Measurements from ENCODE around the gene PIK3R1.
A peak's percentile ranks its signal among the peaks of the same experiment; 100 is the strongest.
"Not testable (repeated sequence)": the region's sequence is repeated elsewhere in the genome, so short reads cannot be mapped to it uniquely, and the experiment has no call there.

Gene PIK3R1

GRCh38 chr5:68194386-68194785 lies 21.2 kb upstream of the PIK3R1 start:
- DNase-seq = no peak

GRCh38 chr5:68195137-68195536 lies 20.4 kb upstream of the PIK3R1 start:
- DNase-seq = no peak

GRCh38 chr5:68196876-68197275 lies 18.7 kb upstream of the PIK3R1 start:
- DNase-seq = no peak

- DNase-seq = no peak
Observed at GRCh38 chr5:68200288-68200687, 15.3 kb upstream of the PIK3R1 start.

DNA sequence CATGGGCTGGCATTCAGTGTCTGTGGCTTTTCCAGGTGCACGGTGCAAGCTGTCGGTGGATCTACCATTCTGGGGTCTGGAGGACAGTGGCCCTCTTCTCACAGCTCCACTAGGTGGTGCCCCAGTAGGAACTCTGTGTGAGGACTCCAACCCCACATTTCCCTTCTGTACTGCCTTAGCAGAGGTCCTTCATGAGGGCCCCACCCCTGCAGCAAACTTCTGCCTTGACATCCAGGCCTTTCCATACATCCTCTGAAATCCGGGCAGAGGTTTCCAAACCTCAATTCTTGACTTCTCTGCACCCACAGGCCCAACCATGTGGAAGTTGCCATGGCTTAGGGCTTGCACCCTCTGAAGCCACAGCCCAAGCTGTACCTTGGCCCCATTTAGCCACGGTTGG lies 4.9 kb upstream of the PIK3R1 start:
- not testable (repeated sequence) for DNase-seq

DNA sequence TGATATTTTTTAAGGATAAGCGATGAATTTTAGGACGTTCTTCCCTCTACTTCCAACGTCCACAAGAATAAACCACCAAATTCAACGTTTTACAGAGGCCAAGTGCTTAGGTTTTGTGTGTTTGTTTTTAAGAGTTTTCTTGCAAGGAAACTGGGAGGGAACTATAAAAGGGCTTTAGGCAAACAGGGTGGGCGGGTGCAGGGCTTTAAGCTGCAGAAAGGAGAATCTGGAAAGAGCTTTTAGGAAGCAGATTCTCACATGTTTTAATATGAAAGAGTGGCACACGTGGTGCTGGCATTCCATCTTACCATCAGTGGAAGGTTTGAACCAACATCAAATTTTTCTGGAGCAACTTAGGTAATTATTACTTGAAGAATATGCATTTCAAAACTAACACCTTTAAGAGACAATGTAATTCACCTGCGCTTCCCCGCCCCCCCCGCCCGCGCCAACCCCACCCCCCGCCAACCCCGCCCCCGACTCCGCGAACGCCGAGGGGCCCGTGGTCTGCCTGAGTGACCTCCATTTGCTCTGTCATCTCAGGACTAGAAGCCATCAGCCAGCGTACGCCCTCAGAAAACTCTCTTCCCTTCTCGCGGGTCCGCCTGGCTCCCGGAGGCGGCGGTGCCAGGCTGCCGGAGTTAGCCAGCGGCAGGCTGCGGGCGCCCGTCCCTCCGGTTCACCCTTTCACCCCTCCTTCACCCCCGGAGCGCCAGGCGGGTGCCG lies 911 bp upstream of the PIK3R1 start:
- DNase-seq = no peak

DNA sequence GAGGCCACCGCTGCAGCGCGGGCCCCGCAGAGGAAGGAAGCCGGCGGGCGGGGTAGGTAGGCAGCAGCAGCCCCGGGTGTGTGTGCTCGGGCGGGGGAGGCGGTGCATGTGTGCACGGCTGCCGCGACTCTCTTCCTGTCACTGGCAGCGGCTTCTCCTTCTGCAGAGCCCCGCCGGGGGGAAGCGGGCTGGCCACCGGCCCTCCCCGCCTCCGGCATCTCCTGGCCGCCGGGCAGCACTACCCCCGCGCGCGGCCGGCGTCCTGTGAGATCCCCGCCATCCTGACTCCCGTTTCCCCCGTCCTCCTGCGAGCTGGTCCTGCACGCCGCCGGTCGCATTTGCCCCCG lies 315 bp downstream of the PIK3R1 start:
- no peak for DNase-seq

DNA sequence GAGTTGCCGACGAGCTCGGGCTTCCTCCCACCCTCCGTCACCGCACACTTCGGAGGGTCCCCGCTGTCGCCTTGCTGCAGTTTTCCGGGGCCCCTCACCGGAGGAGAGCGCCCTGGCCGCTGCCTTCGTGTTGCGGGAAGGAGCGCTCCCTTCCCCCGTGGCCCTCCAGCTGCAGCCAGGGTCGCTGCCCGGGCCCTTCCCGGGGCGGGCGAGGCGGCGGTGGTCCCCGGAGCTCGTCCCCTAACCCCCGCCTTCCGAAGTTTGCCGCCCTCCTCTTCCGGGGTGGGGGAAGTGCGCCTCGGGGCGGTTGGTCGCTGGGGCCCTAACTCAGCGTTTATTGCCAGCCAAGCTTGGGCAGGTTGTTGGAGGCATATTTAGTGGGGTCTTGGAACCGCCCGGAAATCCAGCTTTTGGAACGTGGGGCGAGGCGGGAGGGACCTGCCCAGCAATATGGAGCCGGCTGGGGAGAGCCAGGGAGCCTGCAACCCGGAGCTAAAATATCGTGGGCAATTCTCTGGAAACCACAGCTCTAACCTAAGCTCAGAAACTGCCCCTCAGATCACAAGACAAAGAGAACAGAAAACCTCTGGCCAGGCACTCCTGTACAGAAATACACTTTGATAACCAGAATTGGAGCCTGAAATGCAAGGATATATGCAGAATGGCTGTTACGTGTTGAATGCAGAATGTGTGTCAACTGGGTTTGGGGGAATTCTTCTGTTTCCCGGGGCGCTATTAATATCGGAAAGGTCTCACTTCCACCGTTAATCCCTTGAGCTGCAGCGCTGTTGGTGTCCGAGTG lies 890 bp downstream of the PIK3R1 start:
- DNase-seq = peak; percentile 16

GRCh38 chr5:68217047-68217355 lies 1.4 kb downstream of the PIK3R1 start:
- DNase-seq = no peak

DNA sequence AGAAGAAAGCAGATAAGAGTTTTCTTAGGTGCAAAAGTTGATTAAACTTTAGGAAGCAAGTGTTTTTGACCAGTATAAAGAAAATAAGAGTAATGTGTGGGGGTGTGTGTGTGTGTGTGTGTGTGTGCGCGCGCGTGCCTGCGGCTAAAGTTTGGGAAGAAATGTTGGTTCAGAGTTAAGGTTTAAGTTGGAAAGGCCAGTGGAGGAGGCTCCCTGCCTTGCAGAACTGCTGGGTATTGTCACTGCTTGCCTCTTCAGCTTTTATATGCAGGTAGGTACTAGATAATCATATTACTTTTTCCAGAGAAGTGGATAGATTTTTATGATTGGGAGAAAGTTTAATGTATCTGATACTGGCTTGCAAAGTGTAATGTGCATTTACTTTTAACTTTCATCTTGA lies 2.0 kb downstream of the PIK3R1 start:
- DNase-seq = no peak

GRCh38 chr5:68219161-68219816 lies 3.7 kb downstream of the PIK3R1 start:
- no peak for DNase-seq

GRCh38 chr5:68220260-68220659 lies 4.7 kb downstream of the PIK3R1 start:
- DNase-seq = no peak

DNA sequence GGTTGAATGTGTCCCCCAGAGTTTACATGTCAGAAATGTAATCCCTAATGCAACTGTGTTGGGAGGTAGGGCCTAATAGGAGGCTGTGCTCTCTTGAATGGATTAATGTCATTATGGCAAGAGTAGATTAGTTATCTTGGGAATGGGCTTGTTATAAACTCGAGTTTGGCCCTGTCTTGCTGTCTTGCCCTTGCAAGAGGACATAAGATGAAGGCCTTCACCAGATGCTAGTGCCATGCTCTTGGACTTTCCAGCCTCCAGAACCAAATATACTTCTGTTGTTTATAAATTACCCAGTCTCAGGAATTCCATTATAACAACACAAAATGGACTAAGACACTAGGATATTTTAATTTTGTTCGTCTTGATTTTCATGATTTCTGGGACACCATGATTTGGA lies 5.4 kb downstream of the PIK3R1 start:
- no peak for DNase-seq

- no peak for DNase-seq
Observed at GRCh38 chr5:68221488-68221887, 5.9 kb downstream of the PIK3R1 start.

- no peak for DNase-seq
Observed at GRCh38 chr5:68222310-68222709, 6.8 kb downstream of the PIK3R1 start.

GRCh38 chr5:68222824-68223354 lies 7.3 kb downstream of the PIK3R1 start:
- no peak for DNase-seq

- no peak for DNase-seq
Observed at GRCh38 chr5:68223904-68224303, 8.3 kb downstream of the PIK3R1 start.

DNA sequence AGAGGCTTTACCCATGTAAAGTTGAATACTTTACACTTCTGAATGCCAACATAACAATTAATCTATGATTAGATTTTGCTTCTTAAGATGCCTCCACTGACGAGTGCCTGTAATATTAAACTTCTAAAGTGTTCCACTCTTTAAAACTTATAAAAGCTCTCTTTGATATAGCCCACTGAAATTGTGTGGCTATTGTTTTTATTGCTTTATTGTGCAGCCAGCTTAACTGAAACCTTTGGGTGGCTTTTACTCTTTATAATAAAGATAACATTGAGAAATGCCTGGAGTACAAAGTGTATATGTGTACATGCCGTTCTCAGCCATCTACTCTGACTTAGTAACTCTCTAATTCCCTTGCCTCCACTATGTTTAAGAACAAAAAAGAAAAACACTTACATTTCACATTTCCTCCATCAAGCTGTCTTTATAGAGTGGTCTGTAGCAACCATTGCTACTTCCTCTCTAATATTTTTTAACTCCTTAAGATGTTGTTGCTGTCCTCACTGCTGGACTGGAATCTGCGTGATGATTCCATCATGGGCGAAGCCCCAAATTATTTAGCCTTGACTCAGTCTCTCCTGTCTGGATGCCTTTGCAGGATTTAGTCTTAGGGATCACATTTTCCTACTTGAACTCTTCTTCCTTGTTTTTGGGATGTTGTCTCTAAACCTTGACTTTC lies 9.1 kb downstream of the PIK3R1 start:
- DNase-seq = no peak

GRCh38 chr5:68225188-68225910 lies 9.8 kb downstream of the PIK3R1 start:
- no peak for DNase-seq

- no peak for DNase-seq
Observed at GRCh38 chr5:68225911-68226545, 10.5 kb downstream of the PIK3R1 start.

- no peak for DNase-seq
Observed at GRCh38 chr5:68226546-68227073, 11.1 kb downstream of the PIK3R1 start.

Data from NCI-H510A (cell line).